Ascending aorta (tissue), 2 donors: Measurements from ENCODE around the gene LAMTOR5. TPM values are rescaled to one million over a fixed set of nuclear protein-coding genes. Genes with fewer than 3 reads are reported as not detected.

Experiments used
- DNase-seq, 2 donors: peaks; one replicate each; pipeline ENCODE4 v3.0.0-alpha.2; 2019; ENCODE audit warnings: low spot score in 2 of 2
- H3K27ac ChIP-seq, 2 donors: fragments of 200-600 bp; sonication (generic); one replicate each; pipeline ENCODE4 v1.5.1; 2016 to 2017; ENCODE audit warnings: mild to moderate bottlenecking in 1 of 2
- H3K27me3 ChIP-seq: fragments of 200-600 bp; sonication (generic); one replicate; pipeline ENCODE4 v1.5.1; 2017
- H3K36me3 ChIP-seq, 2 donors: fragments of 200-600 bp; sonication (generic); one replicate each; pipeline ENCODE4 v1.5.1; 2016
- H3K4me1 ChIP-seq, 2 donors: fragments of 200-600 bp; sonication (generic); one replicate each; pipeline ENCODE4 v1.5.1; 2016 to 2017; ENCODE audit warnings: mild to moderate bottlenecking in 1 of 2
- H3K4me3 ChIP-seq, 2 donors: fragments of 200-600 bp; sonication (generic); one replicate each; pipeline ENCODE4 v1.5.1; 2016 to 2017; ENCODE audit warnings: mild to moderate bottlenecking in 1 of 2
- H3K9me3 ChIP-seq, 2 donors: fragments of 200-600 bp; sonication (generic); one replicate each; pipeline ENCODE4 v1.5.1; 2016
- intact Hi-C: fragments of 100-400 bp; cut with DNase I; formaldehyde crosslinking; loops from one replicate; pipeline ENCODE4 v1.15.1; 2023
- total RNA-seq: library from RNA; depleted of rRNA; stranded (reverse); fragments of >200 nt; gene quantifications from one replicate; pipeline ENCODE4 v1.1.0, GENCODE V29; 2016
- TF ChIP-seq, protein P1 (sequence below), 3 experiments: fragments of 200-600 bp in 2 of 3; fragments of 450-650 bp in 1 of 3; sonication (generic) in 2 of 3; IDR thresholded peaks; one replicate each; pipeline ENCODE4 v1.5.1; 2016 to 2019; ENCODE audit warnings: antibody characterized with exemption in 3 of 3, mild to moderate bottlenecking in 1 of 3, moderate library complexity in 1 of 3

The LAMTOR5 gene
- total RNA-seq, 1 donor from 2014 or later = 21.7 TPM

DNA sequence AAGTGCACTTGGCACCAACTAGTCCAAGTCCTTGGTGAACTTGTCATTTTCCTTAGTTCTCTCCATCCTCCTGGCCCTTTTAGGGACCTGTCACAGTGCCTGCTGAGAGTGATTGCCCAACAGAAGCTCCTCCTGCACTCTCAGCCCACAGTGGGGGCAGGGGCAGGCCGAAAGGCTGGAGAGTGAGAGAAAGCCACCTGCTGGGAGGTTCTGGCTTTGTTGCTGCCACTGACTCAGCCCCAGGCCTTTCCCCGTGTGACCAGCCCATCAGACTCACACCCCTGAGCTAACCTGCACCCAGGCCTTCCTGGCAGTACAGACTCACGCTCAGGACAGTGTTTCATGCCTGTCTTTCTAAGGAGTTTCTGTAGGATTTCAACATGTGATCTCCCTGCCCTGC is 26.3 kb upstream of the LAMTOR5 start:
- no peak for DNase-seq
- intact Hi-C loops = no loop called here
- no peak overlapping the region for H3K27ac ChIP-seq
- TF ChIP-seq, protein P1, sequence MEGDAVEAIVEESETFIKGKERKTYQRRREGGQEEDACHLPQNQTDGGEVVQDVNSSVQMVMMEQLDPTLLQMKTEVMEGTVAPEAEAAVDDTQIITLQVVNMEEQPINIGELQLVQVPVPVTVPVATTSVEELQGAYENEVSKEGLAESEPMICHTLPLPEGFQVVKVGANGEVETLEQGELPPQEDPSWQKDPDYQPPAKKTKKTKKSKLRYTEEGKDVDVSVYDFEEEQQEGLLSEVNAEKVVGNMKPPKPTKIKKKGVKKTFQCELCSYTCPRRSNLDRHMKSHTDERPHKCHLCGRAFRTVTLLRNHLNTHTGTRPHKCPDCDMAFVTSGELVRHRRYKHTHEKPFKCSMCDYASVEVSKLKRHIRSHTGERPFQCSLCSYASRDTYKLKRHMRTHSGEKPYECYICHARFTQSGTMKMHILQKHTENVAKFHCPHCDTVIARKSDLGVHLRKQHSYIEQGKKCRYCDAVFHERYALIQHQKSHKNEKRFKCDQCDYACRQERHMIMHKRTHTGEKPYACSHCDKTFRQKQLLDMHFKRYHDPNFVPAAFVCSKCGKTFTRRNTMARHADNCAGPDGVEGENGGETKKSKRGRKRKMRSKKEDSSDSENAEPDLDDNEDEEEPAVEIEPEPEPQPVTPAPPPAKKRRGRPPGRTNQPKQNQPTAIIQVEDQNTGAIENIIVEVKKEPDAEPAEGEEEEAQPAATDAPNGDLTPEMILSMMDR (IDR thresholded peaks at IDR 0.05) = no peak
- H3K4me1 ChIP-seq = no peaks in the 10 kb centered on the region
- H3K9me3 ChIP-seq = no peaks in the 10 kb centered on the region
- H3K4me3 ChIP-seq = no peak overlapping the region
- no peaks in the 10 kb centered on the region for H3K36me3 ChIP-seq
- H3K27me3 ChIP-seq = no peaks in the 10 kb centered on the region

DNA sequence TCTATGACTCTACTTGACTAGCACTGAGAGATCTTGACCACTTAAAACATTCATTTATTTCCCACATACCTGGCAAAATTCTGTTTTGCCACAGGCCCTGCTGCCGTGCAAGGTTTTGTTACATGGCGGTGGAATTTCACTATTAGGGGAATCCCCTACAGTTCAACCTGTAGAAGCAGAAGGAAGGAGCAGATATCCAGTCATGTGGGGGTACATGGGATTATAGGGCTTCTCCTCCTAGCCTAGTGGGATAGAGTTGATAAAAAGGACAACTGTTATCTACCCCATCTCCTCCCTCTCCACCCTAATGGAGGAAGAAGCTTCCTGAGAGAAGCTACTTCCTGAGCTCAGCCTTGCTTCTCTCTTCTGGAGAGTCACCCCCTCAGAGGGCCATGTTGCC is 25.7 kb upstream of the LAMTOR5 start:
- intact Hi-C loops = no loop called here
- no peak for DNase-seq
- TF ChIP-seq, protein P1 (IDR thresholded peaks at IDR 0.05) = no peak

DNA sequence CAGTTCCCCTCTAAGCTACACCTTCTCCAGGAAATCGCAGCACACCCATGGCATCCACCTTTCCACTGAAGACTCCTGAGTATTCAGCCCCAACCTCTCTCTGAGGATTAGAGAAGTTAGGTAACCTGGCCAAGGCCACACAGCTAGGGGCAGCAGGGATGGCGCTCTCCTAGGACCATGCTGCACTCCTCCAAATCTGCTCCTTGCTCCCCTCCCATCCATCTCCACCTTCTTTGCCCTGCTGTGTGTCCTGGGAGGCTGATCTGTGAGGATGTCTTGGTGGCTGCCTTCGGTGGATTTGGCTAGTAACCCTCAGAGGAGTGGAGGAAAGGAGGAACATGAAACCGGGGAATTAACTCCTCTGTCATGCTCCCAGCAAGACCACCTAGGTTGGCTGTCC is 23.4 kb upstream of the LAMTOR5 start:
- H3K4me3 ChIP-seq = no peak overlapping the region
- no peak overlapping the region for H3K27ac ChIP-seq

More for the DNA sequence above, 25.7 kb upstream of the LAMTOR5 start:
- Histone ChIP-seq H3K27ac (no peak overlapping the region), H3K4me3 (no peak overlapping the region), H3K36me3 (no peaks in the 10 kb centered on the region), H3K4me1 (no peaks in the 10 kb centered on the region), H3K9me3 (no peaks in the 10 kb centered on the region), H3K27me3 (no peaks in the 10 kb centered on the region)

DNA sequence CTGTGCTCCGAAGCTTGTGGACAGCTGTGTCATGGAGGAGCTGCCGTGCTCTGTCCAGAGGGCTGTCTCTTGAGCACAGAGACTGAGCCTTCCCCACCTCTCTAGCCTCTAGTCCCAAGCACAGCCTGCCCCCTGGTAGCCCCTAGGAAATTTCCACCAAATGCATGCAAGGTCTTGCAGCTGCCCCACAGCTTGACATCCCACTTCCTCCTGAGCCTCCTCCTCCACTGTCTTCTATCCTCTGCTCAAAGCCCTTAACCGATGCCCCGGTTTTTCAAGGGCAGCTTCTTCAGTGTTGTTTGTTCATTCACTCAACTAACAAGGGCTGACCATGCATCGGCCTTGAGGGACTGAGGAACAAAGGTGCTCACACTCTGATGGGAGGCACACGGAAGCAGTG is 22.9 kb upstream of the LAMTOR5 start:
- Histone ChIP-seq H3K27ac (no peak overlapping the region), H3K4me1 (no peaks in the 10 kb centered on the region), H3K27me3 (no peaks in the 10 kb centered on the region), H3K4me3 (no peak overlapping the region), H3K9me3 (no peaks in the 10 kb centered on the region), H3K36me3 (no peaks in the 10 kb centered on the region)
- intact Hi-C loops = no loop called here
- TF ChIP-seq, protein P1 (IDR thresholded peaks at IDR 0.05) = no peak
- no peak for DNase-seq

More for the DNA sequence above, 23.4 kb upstream of the LAMTOR5 start:
- Histone ChIP-seq H3K27me3 (no peaks in the 10 kb centered on the region), H3K9me3 (no peaks in the 10 kb centered on the region), H3K4me1 (no peaks in the 10 kb centered on the region), H3K36me3 (no peaks in the 10 kb centered on the region)
- TF ChIP-seq, protein P1 (IDR thresholded peaks at IDR 0.05) = no peak
- intact Hi-C loops = no loop called here
- no peak for DNase-seq

DNA sequence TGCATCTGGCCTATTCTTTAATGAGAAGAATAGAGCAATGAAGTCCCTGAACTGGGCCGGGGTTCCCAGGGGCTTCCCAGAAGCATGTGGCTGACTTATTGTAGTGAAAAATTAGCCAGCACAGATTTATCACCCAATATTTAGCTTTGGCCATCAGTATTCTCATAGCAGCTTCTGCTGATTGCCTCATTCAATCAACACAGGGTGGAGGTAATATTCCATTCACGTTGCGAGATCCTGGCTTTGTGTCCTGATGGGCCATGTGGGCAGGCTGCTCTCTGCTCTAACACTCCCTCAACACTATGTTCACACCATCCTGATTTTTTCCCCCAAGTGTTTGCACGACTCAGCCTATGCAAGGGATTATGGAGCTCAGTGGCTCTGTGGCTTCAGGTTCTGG is 21.5 kb upstream of the LAMTOR5 start:
- no peaks in the 10 kb centered on the region for H3K36me3 ChIP-seq
- TF ChIP-seq, protein P1 (IDR thresholded peaks at IDR 0.05) = no peak
- intact Hi-C loops = no loop called here
- no peak for DNase-seq
- no peak overlapping the region for H3K27ac ChIP-seq
- no peaks in the 10 kb centered on the region for H3K9me3 ChIP-seq
- no peak overlapping the region for H3K4me3 ChIP-seq
- no peaks in the 10 kb centered on the region for H3K27me3 ChIP-seq
- H3K4me1 ChIP-seq = no peaks in the 10 kb centered on the region

DNA sequence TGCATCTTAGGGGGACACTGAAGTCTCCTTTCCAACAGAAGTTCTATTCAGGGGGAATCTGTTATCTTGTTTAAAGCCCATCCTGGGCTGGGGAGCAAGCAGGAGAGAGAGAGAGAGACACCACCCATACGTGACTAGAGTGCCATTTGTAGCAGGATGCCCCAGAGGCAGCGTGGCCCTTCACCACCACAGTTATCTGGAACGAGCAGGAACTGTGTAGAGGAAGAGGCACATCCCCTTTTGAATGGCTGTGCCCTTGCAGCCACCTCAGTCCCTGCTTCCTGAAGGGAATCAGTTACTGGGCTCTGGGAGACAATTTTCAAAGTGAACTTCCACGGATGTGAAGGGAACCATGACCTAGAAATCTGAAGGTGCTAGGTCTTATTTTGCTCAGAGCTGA is 19.4 kb upstream of the LAMTOR5 start:
- peak in 1 of 2 donors; percentile 50 for DNase-seq
- no peaks in the 10 kb centered on the region for H3K27me3 ChIP-seq
- H3K4me3 ChIP-seq = no peak overlapping the region
- intact Hi-C loops = no loop called here
- no peaks in the 10 kb centered on the region for H3K9me3 ChIP-seq
- TF ChIP-seq, protein P1 (IDR thresholded peaks at IDR 0.05) = no peak
- no peak overlapping the region for H3K27ac ChIP-seq
- no peaks in the 10 kb centered on the region for H3K4me1 ChIP-seq
- no peaks in the 10 kb centered on the region for H3K36me3 ChIP-seq
